Urothelium cell line (cell line): ENCODE data around the gene ADCYAP1.
"Not testable (repeated sequence)": the region's sequence is repeated elsewhere in the genome, so short reads cannot be mapped to it uniquely, and the experiment has no call there.

ENCODE experiments used
- DNase-seq: peaks from one replicate; pipeline ENCODE4 v3.0.0; 2011; ENCODE audit warnings: low spot score, mixed read lengths
- FAIRE-seq: peaks from 2 replicates; lab custom pipeline; 2011; peaks lifted over from hg19 to GRCh38; lab: Jason Lieb, UNC

ADCYAP1 gene

GRCh38 chr18:904218-905090, at the start of gene ADCYAP1:
TSS of gene ADCYAP1 (plus strand) at chr18:904871. CDS start at chr18:905387, 516 bp downstream.
- peak; percentile 54 for DNase-seq
- FAIRE-seq: peak; percentile 71

DNA sequence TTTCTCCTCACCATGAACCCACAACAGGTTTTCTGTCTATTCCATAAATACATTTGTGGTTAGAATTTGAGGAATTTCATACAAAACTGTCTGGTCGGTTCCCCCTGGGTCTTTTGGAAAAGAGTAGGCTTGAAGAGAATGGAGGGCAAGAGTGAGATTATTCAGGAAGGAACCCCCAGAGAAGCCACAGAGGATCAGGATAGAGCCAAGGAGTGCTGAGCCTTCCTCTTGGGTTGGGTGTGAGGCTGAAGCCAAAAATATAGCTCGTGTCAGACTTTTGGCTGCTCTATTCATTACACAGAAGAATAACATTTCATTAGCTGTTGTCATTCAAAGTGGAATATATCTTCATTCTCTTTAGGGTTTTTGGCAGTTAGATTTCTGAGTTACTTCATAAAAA, 46.7 kb upstream of the ADCYAP1 start:
- no peak for FAIRE-seq

GRCh38 chr18:864872-865273, 39.8 kb upstream of the ADCYAP1 start:
- DNase-seq (peak; percentile 95), FAIRE-seq (no peak)

More for the DNA sequence above, 46.7 kb upstream of the ADCYAP1 start:
- no peak for DNase-seq

DNA sequence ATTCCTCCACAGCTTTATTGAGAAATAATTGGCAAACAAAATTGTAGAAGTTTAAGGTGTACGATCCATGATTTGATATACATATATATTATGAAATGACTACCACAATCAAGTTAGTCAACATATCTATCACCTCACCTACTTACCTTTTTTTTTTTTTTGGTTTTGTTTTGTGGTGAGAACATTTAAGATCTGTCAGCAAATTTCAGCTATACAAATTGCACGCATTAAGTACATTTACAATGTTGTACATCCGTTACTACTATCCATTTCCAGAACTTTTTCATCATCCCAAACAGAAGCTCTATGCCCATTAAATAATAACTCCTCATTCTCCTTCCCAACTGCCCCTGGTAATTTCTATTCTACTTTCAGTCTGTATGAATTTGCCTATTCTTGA, 37.4 kb upstream of the ADCYAP1 start:
- DNase-seq (no peak), FAIRE-seq (no peak)

GRCh38 chr18:873426-873825, 31.2 kb upstream of the ADCYAP1 start:
- not testable (repeated sequence) for FAIRE-seq, DNase-seq

DNA sequence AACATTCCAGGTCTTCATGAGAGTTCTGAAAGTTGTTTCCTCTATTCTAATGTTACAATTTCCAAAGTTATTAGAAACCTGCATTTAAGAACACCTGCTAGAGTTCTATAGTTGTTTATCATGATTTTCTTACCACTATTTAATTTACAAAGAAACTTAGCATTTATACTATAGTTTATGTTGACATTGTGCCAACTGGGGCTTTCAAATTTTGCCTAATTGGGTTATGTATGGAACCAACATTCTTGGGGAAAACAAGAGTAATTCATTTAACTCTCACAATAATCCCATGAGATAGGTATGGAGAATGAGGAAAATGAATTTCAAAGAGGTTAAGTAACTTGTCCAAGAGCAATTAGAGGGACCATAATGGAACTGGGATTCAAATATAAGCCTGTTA, 28.8 kb upstream of the ADCYAP1 start:
- DNase-seq (no peak), FAIRE-seq (no peak)

- DNase-seq: no peak
- FAIRE-seq: no peak
Observed at GRCh38 chr18:877238-877637, 27.4 kb upstream of the ADCYAP1 start.

DNA sequence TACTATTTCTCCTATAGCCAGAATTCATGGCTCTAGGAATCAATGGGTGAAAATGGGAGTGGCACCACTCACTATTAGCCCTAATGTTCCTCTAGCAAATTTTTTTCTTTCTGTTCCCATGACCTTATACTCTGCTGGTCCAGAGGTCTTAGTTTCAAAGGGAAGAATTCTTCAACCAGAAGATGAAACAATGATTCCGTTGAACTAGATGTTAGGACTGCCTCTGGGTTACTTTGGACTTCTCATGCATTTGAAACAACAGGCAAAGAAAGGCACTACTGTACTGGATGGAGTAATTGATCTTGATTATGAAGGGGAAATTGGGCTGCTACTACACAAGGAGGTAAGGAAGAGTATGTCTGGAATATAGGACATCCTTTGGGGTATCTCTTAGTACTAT, 18.6 kb upstream of the ADCYAP1 start:
- DNase-seq: no peak
- FAIRE-seq: peak; percentile 5

- FAIRE-seq: no peak
- no peak for DNase-seq
Observed at GRCh38 chr18:887716-888115, 17.0 kb upstream of the ADCYAP1 start.

- DNase-seq (no peak), FAIRE-seq (peak; percentile 98)
Observed at GRCh38 chr18:892316-892715, 12.4 kb upstream of the ADCYAP1 start.

GRCh38 chr18:896315-896714, 8.4 kb upstream of the ADCYAP1 start:
- FAIRE-seq (peak; percentile 20), DNase-seq (no peak)

DNA sequence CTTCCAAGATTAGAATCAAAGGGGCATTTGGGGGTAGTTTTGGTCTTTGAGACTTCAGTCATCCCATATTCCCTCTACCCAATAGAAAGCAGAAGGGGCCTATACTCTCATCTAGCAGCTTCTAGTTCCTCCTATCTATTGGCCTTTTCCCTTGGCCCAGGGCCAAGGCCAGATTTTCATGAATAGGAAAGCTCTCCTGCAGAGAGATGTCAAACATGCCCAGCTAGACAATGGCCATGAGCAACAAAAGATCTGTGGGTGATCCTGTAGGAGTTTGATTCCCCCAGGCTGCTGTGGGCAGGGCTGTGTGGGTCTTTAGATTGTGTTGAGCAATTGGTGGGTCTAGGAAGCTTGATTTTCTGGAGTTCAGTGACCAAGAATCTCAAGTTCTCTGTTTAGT, 2.9 kb upstream of the ADCYAP1 start:
- DNase-seq (no peak), FAIRE-seq (no peak)

DNA sequence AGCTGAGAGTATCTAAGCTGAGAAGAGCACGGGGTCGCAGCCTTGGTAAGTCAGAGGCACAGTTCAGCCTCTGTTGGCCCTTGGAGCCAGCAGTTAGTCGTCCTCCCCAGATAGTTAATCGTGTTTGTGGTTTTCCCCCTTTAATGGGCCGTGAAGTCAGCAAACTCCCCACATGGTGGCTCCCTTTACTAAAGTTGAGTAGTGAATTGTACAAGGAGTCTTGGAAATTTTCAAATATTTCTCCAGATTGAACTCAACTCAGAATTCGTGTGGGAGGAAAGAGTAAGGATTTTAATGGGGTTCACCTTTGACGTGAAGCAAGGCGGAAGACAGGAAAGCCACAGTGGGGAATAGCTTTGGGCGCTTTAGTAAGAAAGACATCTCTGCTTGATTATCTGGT, 2.4 kb upstream of the ADCYAP1 start:
- FAIRE-seq (peak; percentile 93), DNase-seq (peak; percentile 59)

DNA sequence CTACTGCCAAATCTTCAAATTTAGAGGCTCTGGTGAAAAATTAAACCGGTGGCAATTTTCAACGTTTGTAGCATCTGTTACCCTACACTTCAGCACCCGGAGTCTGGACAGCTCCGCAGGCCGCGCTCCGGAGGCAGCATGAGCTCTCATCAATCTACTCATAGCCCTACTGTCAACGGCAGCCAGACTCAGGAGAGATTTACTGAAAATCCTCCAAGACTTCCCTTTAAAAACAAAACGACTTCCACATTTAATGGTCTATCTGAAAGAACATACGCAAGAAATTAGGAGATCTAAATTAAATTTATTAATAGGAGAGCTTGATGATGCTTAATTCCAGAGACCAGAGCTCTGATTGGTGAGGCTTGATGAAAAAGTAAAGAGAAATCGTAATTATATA, 970 bp upstream of the ADCYAP1 start:
- DNase-seq (peak; percentile 90), FAIRE-seq (peak; percentile 94)

- no peak for DNase-seq
- no peak for FAIRE-seq
Observed at GRCh38 chr18:905307-905947, 756 bp downstream of the ADCYAP1 start.

DNA sequence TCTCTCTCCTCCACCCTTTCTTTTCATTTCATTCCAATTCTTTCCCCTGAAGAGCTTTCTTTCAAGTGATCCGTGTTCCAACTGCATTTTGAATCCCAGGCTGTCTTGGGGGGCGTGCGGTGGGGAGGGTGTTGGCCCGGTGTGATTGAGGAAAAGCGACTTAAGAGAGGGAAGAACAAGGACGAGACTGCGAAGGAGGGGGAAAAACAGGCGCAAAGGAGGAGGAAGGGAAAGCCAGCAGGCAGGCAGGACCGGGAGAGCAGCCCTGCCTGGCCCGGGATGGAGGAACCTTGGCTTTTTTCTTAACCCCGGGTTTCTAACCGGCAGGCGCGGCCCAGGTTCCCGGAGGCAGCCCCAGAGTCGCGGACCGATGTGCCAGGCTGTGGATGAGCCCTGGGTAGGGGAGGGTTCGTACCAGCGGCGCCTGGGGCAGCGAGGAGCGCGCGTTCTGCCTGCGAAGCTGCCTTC, 1.3 kb downstream of the ADCYAP1 start:
- peak; percentile 62 for DNase-seq
- FAIRE-seq: peak; percentile 81

- no peak for FAIRE-seq
Observed at GRCh38 chr18:906416-907114, 1.9 kb downstream of the ADCYAP1 start.

GRCh38 chr18:907115-907884, 2.6 kb downstream of the ADCYAP1 start:
- DNase-seq (no peak), FAIRE-seq (no peak)

More at GRCh38 chr18:906416-907114, 1.9 kb downstream of the ADCYAP1 start:
- DNase-seq: no peak

- no peak for DNase-seq
Observed at GRCh38 chr18:907885-908757, 3.5 kb downstream of the ADCYAP1 start.

More at GRCh38 chr18:907885-908757, 3.5 kb downstream of the ADCYAP1 start:
- peak; percentile 56 for FAIRE-seq
